ENCODE measurements around the gene MAST3.
A peak's percentile ranks its signal among the peaks of the same experiment; 100 is the strongest.
"Not testable (repeated sequence)": the region's sequence is repeated elsewhere in the genome, so short reads cannot be mapped to it uniquely, and the experiment has no call there.

The MAST3 gene

DNA sequence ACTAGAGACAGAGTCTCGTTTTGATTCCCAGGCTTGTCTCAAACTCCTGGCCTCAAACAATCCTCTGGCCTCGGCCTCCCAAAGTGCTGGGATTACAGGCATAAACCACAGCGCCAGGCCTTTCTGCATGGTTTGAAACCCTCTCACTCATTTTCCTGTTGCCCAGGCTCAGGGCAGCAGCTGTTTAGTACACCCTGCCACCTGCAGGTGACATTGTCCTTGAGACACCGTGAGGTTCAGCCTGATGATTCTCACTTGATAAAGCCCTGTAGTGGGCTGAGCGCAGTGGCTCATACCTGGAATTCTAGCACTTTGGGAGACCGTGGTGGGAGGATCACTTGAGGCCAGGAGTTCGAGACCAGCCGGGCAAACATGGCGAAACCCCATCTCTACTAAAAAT is 23.4 kb upstream of the MAST3 start:
- no peak for DNase-seq (ENCODE audit: low spot score)
- in situ Hi-C loops (cut with MboI; ENCODE audit: low sequenced_read_pairs, unreplicated experiment) = loop anchor here (25.0 kb wide), 1 partner anchor 137 kb away; the partner anchor contains the start of gene CCDC124

GRCh38 chr19:18083929-18084684 is 13.5 kb upstream of the MAST3 start:
- TF ChIP-seq, protein P1, sequence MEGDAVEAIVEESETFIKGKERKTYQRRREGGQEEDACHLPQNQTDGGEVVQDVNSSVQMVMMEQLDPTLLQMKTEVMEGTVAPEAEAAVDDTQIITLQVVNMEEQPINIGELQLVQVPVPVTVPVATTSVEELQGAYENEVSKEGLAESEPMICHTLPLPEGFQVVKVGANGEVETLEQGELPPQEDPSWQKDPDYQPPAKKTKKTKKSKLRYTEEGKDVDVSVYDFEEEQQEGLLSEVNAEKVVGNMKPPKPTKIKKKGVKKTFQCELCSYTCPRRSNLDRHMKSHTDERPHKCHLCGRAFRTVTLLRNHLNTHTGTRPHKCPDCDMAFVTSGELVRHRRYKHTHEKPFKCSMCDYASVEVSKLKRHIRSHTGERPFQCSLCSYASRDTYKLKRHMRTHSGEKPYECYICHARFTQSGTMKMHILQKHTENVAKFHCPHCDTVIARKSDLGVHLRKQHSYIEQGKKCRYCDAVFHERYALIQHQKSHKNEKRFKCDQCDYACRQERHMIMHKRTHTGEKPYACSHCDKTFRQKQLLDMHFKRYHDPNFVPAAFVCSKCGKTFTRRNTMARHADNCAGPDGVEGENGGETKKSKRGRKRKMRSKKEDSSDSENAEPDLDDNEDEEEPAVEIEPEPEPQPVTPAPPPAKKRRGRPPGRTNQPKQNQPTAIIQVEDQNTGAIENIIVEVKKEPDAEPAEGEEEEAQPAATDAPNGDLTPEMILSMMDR (IDR thresholded peaks at IDR 0.05; ENCODE audit: borderline replicate concordance, control extremely low read depth, extremely low read depth, insufficient read depth, missing control alignments) = no peak
- no peak for DNase-seq (ENCODE audit: low spot score)
- in situ Hi-C loops (cut with MboI; ENCODE audit: low sequenced_read_pairs, unreplicated experiment) = no loop called here

More for the DNA sequence above, 23.4 kb upstream of the MAST3 start:
- TF ChIP-seq, protein P1 (IDR thresholded peaks at IDR 0.05; ENCODE audit: borderline replicate concordance, control extremely low read depth, extremely low read depth, insufficient read depth, missing control alignments) = no peak

- DNase-seq (ENCODE audit: low spot score) = no peak
- TF ChIP-seq, protein P1 (IDR thresholded peaks at IDR 0.05; ENCODE audit: borderline replicate concordance, control extremely low read depth, extremely low read depth, insufficient read depth, missing control alignments) = no peak
- in situ Hi-C loops (cut with MboI; ENCODE audit: low sequenced_read_pairs, unreplicated experiment) = no loop called here
These were observed 11.7 kb upstream of the MAST3 start for GRCh38 chr19:18085702-18086457.

GRCh38 chr19:18086590-18087138 is 10.9 kb upstream of the MAST3 start, which contains the start of gene IL12RB1:
Gene IL12RB1, minus strand, starts transcription at chr19:18086934. Its CDS starts 111 bp downstream, at chr19:18086823.
- peak; percentile 73 for DNase-seq (ENCODE audit: low spot score)
- in situ Hi-C loops (cut with MboI; ENCODE audit: low sequenced_read_pairs, unreplicated experiment) = no loop called here
- TF ChIP-seq, protein P1 (IDR thresholded peaks at IDR 0.05; ENCODE audit: borderline replicate concordance, control extremely low read depth, extremely low read depth, insufficient read depth, missing control alignments) = no peak

DNA sequence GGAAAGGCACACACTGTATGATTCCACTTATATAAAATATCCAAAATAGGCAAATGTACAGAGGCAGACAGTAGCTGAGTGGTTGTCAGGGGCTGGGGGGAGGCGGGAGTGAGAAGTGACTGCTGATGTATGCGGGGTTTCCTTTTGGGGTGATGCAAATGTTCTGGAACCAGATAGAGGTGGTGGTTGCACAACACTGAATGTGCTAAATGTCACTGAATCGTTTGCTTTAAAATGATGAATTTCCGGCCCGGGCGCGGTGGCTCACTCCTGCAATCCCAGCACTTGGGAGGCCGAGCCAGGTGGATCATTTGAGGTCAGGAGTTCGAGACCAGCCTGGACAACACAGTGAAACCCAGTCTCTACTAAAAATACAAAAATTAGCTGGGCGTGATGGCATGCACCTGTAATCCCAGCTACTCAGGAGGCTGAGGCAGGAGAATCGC is 8.5 kb upstream of the MAST3 start:
- in situ Hi-C loops (cut with MboI; ENCODE audit: low sequenced_read_pairs, unreplicated experiment) = not testable (repeated sequence)
- DNase-seq (ENCODE audit: low spot score) = peak; percentile 63

- no peak for DNase-seq (ENCODE audit: low spot score)
- in situ Hi-C loops (cut with MboI; ENCODE audit: low sequenced_read_pairs, unreplicated experiment) = no loop called here
- TF ChIP-seq, protein P1 (IDR thresholded peaks at IDR 0.05; ENCODE audit: borderline replicate concordance, control extremely low read depth, extremely low read depth, insufficient read depth, missing control alignments) = no peak
These were observed 7.9 kb upstream of the MAST3 start for GRCh38 chr19:18089726-18090125.
